ENCODE measurements around the gene CUTA. TPM values are rescaled to one million over a fixed set of nuclear protein-coding genes. Genes with fewer than 3 reads are reported as not detected.

The CUTA gene
- total and polyA plus RNA-seq, 2 of the 13 experiments (the other 11 are each of a cell fraction or from before 2014, with no cell fraction given) = 170 to 180 TPM

DNA sequence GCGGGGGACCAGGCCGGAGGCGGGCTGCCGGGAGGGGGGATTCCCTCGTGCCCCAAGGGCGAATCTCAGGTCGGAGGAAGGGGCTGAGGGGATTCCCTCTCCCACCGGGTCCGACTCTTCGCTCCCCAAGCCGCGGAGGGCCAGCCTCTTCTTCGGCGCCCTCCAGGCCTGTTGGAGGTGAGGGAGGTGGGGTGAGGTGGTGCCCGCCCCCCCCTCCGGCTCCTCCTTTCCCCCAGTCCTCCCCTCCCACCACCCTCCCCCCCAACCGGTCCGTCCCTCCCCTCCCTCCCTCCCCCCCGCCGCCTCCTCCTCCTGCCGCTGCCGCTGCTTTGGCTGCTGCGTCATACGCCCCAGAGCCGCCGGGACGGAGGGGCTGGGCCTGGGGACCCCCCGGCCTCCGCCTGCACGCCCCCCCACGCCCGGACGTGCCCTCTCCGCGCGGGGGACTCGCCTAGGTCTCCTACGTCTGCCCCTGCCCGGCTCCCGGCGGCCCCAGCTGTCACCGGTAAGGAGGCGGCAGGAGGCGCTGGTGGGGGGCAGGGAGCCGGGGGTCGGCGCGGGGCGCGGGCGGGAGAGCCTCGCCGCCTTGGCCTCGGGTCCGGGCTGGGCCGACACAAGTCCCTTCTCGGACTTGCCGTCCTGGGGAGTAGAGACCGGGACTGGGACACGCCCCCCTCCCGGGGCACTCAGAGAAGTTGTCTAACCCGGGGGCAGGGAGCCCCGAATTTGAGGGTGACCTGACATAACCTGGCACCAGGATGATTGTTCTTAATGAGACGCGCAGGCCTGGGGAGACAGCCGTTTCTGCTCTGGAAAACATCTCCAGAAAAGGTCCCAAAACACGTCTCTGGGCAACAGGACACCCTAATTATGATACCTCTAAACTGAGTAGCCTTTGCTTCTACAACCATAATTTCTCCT is 6.9 kb downstream of the CUTA start, which contains the start of gene PHF1:
Gene PHF1, plus strand, starts transcription at position 304 of the 921 bp plus-strand sequence. CDS start 1,250 bp downstream, outside the sequence.
- DNase-seq (ENCODE audit: low spot score) = no peak
- intact Hi-C loops (cut with micrococcal nuclease; ENCODE audit: unreplicated experiment) = loop anchor here (1.0 kb wide), 2 partner anchors 7 to 20 kb away; partner anchors contain the start of genes CUTA and KIFC1
- TSS peak; percentile 42 for BruUV-seq (replicated peaks)
- Histone ChIP-seq H4K20me1 (ENCODE audit: insufficient read depth, low read length) (no peaks in the 10 kb centered on the region), H3K36me3 (replicated peaks in 1 of 2; ENCODE audit: control insufficient read depth in 1 of 2, insufficient read depth in 2 of 2, low read length in 2 of 2) (peaks cover 19 to 51% of the 10 kb centered on the region in 2 experiments), H3K27ac (ENCODE audit: extremely low read length, insufficient read depth, low read length) (peak within 1 kb of the TSS; percentile 85), H3K4me3 (replicated peaks in 1 of 3; ENCODE audit: insufficient read depth in 1 of 3, low read depth in 2 of 3, low read length in 3 of 3) (peak within 1 kb of the TSS; percentile 85 to 87 (median 86)), H2AFZ (ENCODE audit: low read length) (no peak within 1 kb of the TSS), H3K79me2 (ENCODE audit: insufficient read depth, low read length) (peaks cover 10% of the 10 kb centered on the region), H3K4me2 (ENCODE audit: low read depth, low read length) (peak within 1 kb of the TSS; percentile 84), H3K27me3 (ENCODE audit: control insufficient read depth in 1 of 2, insufficient read depth in 2 of 2, low read length in 2 of 2) (no peaks in the 10 kb centered on the region), H3K9me3 (ENCODE audit: low read length) (no peaks in the 10 kb centered on the region), H3K9ac (ENCODE audit: insufficient read depth, low read depth, low read length) (peak within 1 kb of the TSS; percentile 82), H3K4me1 (ENCODE audit: insufficient read depth, low read length) (peaks cover 32% of the 10 kb centered on the region)
- ChIA-PET CTCF (ENCODE audit: low intra/inter-chr PET ratio, low total read pairs) (interaction anchor here (1.3 kb wide), 1 partner anchor 131 kb away, joined by 3 read pairs; no protein-coding TSS in a partner anchor), POLR2A (interaction anchor here (0.6 to 2.5 kb wide), 11 partner anchors 15 to 439 kb away, joined by 3 to 13 read pairs (median 5); partner anchors contain the start of genes PFDN6, RPS18, TAPBP and VPS52)
- in situ Hi-C loops (cut with HindIII; ENCODE audit: extremely low pct_ligation_motif_present, low pct_unique_long_range_greater_than_20kb) = loop anchor here (10.0 to 25.0 kb wide), 2 partner anchors 124 to 206 kb away; partner anchors contain the start of genes B3GALT4, HSD17B8, PFDN6 and RGL2
- FAIRE-seq = no peak
- 3% methylated on average over 34 of the region's 67 CpGs for WGBS (ENCODE audit: low lambda C conversion rate)
- ATAC-seq = peak; percentile 14
- no peak for TF ChIP-seq KLF12 (CRISPR knock-in tag; IDR thresholded peaks at IDR 0.05; ENCODE audit: borderline replicate concordance)
- no peak for TF ChIP-seq ZNF589 (CRISPR knock-in tag; conservative IDR thresholded peaks at IDR 0.05)
- no peak for TF ChIP-seq JARID2 (CRISPR knock-in tag; IDR thresholded peaks at IDR 0.05; ENCODE audit: insufficient replicate concordance)
- TF ChIP-seq ZNF839 (CRISPR knock-in tag; IDR thresholded peaks at IDR 0.05; ENCODE audit: borderline replicate concordance) = no peak
- TF ChIP-seq ZFP1 (CRISPR knock-in tag; IDR thresholded peaks at IDR 0.05) = no peak
- TF ChIP-seq ZNF460 (CRISPR knock-in tag; IDR thresholded peaks at IDR 0.05; ENCODE audit: borderline replicate concordance) = no peak
- TF ChIP-seq PITX1 (CRISPR knock-in tag; IDR thresholded peaks at IDR 0.05) = peak; percentile 20; the same call in 1 of the 2 replicates
- 0 out of 2 replicates have a peak, but pooled peaks have one; percentile 8 for TF ChIP-seq ETV5 (CRISPR knock-in tag; IDR thresholded peaks at IDR 0.05; ENCODE audit: borderline replicate concordance)
- 0 out of 2 replicates have a peak, but pooled peaks have one; percentile 15 for TF ChIP-seq THYN1 (CRISPR knock-in tag; IDR thresholded peaks at IDR 0.05; ENCODE audit: borderline replicate concordance, low read depth)
- no peak for TF ChIP-seq STAG1 (CRISPR knock-in tag; IDR thresholded peaks at IDR 0.05)
- no peak for TF ChIP-seq SSRP1 (CRISPR knock-in tag; IDR thresholded peaks at IDR 0.05)
- TF ChIP-seq SCMH1 (CRISPR knock-in tag; IDR thresholded peaks at IDR 0.05; ENCODE audit: borderline replicate concordance) = no peak
- TF ChIP-seq SALL2 (CRISPR knock-in tag; IDR thresholded peaks at IDR 0.05) = 0 out of 2 replicates have a peak, but pooled peaks have one; percentile 14
- TF ChIP-seq MYC (CRISPR knock-in tag; IDR thresholded peaks at IDR 0.05; ENCODE audit: borderline replicate concordance) = peak; percentile 61; the same call in 1 of the 2 replicates
- no peak for TF ChIP-seq JDP2 (CRISPR knock-in tag; IDR thresholded peaks at IDR 0.05; ENCODE audit: borderline replicate concordance)
- TF ChIP-seq ZNF816 (CRISPR knock-in tag; IDR thresholded peaks at IDR 0.05; ENCODE audit: borderline replicate concordance) = 0 out of 2 replicates have a peak, but pooled peaks have one; percentile 46
- no peak for TF ChIP-seq ZNF670 (CRISPR knock-in tag; IDR thresholded peaks at IDR 0.05; ENCODE audit: borderline replicate concordance)
- TF ChIP-seq ZNF704 (CRISPR knock-in tag; IDR thresholded peaks at IDR 0.05; ENCODE audit: borderline replicate concordance) = no peak
- TF ChIP-seq HNF4G (IDR thresholded peaks at IDR 0.05; ENCODE audit: borderline replicate concordance, low read depth, low read length) = no peak
- TF ChIP-seq HNF4G (CRISPR knock-in tag; IDR thresholded peaks at IDR 0.05; ENCODE audit: borderline replicate concordance, low read depth) = no peak
- TF ChIP-seq, protein P1, sequence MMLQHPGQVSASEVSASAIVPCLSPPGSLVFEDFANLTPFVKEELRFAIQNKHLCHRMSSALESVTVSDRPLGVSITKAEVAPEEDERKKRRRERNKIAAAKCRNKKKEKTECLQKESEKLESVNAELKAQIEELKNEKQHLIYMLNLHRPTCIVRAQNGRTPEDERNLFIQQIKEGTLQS (CRISPR knock-in tag; IDR thresholded peaks at IDR 0.05) = no peak
- TF ChIP-seq ZNF607 (CRISPR knock-in tag; IDR thresholded peaks at IDR 0.05; ENCODE audit: borderline replicate concordance) = 0 out of 2 replicates have a peak, but pooled peaks have one; percentile 50

Data from HepG2 (cell line).